Loucy (cell line): ENCODE data around the gene SGIP1.

Source experiments
- CTCF ChIP-seq: fragments of 200-600 bp; sonication (generic); conservative IDR thresholded peaks from 2 replicates; pipeline ENCODE4 v1.5.1; 2014; ENCODE audit warnings: mild to moderate bottlenecking, antibody characterized with exemption, low read length
- EZH2phosphoT487 ChIP-seq: fragments of 200-600 bp; IDR thresholded peaks from 2 replicates; pipeline ENCODE4 v1.6.1; 2018; ENCODE audit warnings: antibody characterized with exemption, mild to moderate bottlenecking, moderate library complexity, borderline replicate concordance

- TF ChIP-seq CTCF (no peak), EZH2phosphoT487 (no peak)
Measured at GRCh38 chr1:66599899-66600737, 66.2 kb downstream of the SGIP1 start.
